Adrenal gland (tissue), 12 donors: ENCODE results near the gene PLA2G2F. TPM values are rescaled to one million over a fixed set of nuclear protein-coding genes. Genes with fewer than 3 reads are reported as not detected.
A peak's percentile ranks its signal among the peaks of the same experiment; 100 is the strongest.

Experiments
- DNase-seq, 7 donors: peaks; one replicate each; pipeline ENCODE4 v3.0.0-alpha.2; 2019 to 2020
- H3K27ac ChIP-seq, 5 donors: fragments of 200-600 bp; sonication (generic) in 4 of 5; 1 replicate in 3 of 5; 2 replicates in 2 of 5; pipeline versions ENCODE4 v1.5.1 to v1.8.0; 2016 to 2020; ENCODE audit warnings: mild to moderate bottlenecking in 1 of 5
- H3K27me3 ChIP-seq: fragments of 200-600 bp; 2 replicates; pipeline ENCODE4 v1.8.0; 2021
- H3K36me3 ChIP-seq, 2 donors: fragments of 200-600 bp; replicated peaks in 1 of 2; 1 replicate in 1 of 2; 2 replicates in 1 of 2; pipeline versions ENCODE4 v1.5.1 to v1.8.0; 2018 to 2022
- H3K4me1 ChIP-seq, 2 donors: fragments of 200-600 bp; replicated peaks in 1 of 2; 1 replicate in 1 of 2; 2 replicates in 1 of 2; pipeline versions ENCODE4 v1.5.1 to v1.8.0; 2018 to 2021
- H3K4me3 ChIP-seq, 4 donors: fragments of 200-600 bp; sonication (generic) in 3 of 4; one replicate each; pipeline ENCODE4 v1.5.1; 2016 to 2018
- H3K9me3 ChIP-seq, 3 donors: fragments of 200-600 bp; sonication (generic) in 1 of 3; replicated peaks in 1 of 3; 1 replicate in 2 of 3; 2 replicates in 1 of 3; pipeline versions ENCODE4 v1.5.1 to v1.8.0; 2016 to 2021
- CTCF ChIP-seq, 6 experiments: fragments of 450-650 bp in 4 of 6; fragments of 200-600 bp in 2 of 6; sonication (generic) in 1 of 6; IDR thresholded peaks; 1 replicate in 5 of 6; 2 replicates in 1 of 6; pipeline versions ENCODE4 v1.5.1 to v1.8.0; 2016 to 2021; ENCODE audit warnings: antibody characterized with exemption in 6 of 6, mild to moderate bottlenecking in 2 of 6, moderate library complexity in 1 of 6
- POLR2A ChIP-seq, 2 donors: fragments of 450-650 bp; IDR thresholded peaks; one replicate each; pipeline ENCODE4 v1.6.1; 2017; ENCODE audit warnings: antibody characterized with exemption in 2 of 2, mild to moderate bottlenecking in 2 of 2, moderate library complexity in 1 of 2
- WGBS, 4 donors: extraction: QIAGEN DNeasy Blood & Tissue Kit in 2 of 4; methylation state at CpG; one replicate each; pipeline versions ENCODE4 v1.1.5 to v1.1.7; 2013 to 2017; 5-methylcytosine and 5-hydroxymethylcytosine counted together
- intact Hi-C, 2 donors: fragments of 100-400 bp; cut with DNase I; formaldehyde crosslinking; loops; one replicate each; pipeline versions ENCODE4 v1.14.1 to v1.15.0; 2022 to 2023
- polyA plus RNA-seq, 3 donors: library from polyadenylated mRNA; stranded (reverse); fragments of 200-250 nt in 2 of 3; fragments of 350-450 nt in 1 of 3; fragmentation: Illumina TruSeq in 1 of 3; extraction: RNeasy Lipid Tissue Mini Kit (QIAGEN cat#74804) in 1 of 3; gene quantifications; one replicate each; pipeline ENCODE4 v1.2.3, GENCODE V29; 2013 to 2014
- total RNA-seq, 9 donors: library from RNA; depleted of rRNA in 4 of 9; stranded (reverse); fragments of >200 nt in 4 of 9; fragments of 120-200 nt in 1 of 9; fragmentation: NEBNext Ultra II Directional in 1 of 9; extraction: Animal tissue kit (Norgen Biotek cat#: 25700) in 1 of 9; gene quantifications; one replicate each; pipeline versions ENCODE4 v1.1.0 to v1.2.4, GENCODE V29; 2013 to 2023
- donor health status: healthy with polysubstance abuse.
- donor health status: Bipolar disorder and iron deficiency.
- donor health status: DM: yes; HTN: yes; CAD: no.
- donor health status: DM: no; HTN: no; CAD: no.
- donor health status: DM: no; HTN: no; CAD: no.
- donor health status: DM: yes; HTN: yes; CAD: no.

The PLA2G2F gene
- total and polyA plus RNA-seq, 12 donors: 0.08 TPM; not detected in 11

GRCh38 chr1:20107351-20107750 lies 31.8 kb upstream of the PLA2G2F start:
- H3K4me1 ChIP-seq: no peaks in the 10 kb centered on the region
- intact Hi-C loops: loop anchor here in 1 of 2 donors (10.0 kb wide), 1 partner anchor 87 kb away; no protein-coding TSS in a partner anchor
- 45 to 67% (median 57%) methylated on average over 3 to 4 of the region's 4 CpGs for WGBS, 4 donors

DNA sequence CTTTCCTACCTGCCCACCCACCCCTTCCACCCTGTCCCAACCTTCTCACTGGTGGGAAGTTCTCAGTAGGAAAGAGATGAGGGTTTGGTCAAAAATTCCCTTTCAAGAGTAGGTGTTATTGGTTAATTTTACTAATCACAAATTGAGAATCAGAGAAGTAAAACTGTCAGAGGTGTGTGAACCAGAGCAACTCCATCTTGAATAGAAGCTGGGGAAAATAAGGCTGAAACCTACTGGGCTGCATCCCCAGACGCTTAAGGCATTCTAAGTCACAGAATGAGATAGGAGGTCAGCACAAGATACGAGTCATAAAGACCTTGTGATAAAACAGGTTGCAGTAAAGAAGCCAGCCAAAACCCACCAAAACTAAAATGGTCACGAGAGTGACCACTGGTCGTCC lies 31.3 kb upstream of the PLA2G2F start:
- Histone ChIP-seq H3K36me3 (no peaks in the 10 kb centered on the region), H3K4me3 (no peak overlapping the region), H3K27me3 (no peaks in the 10 kb centered on the region), H3K9me3 (no peaks in the 10 kb centered on the region), H3K27ac (no peak overlapping the region), H3K4me1 (no peaks in the 10 kb centered on the region)
- TF ChIP-seq CTCF (IDR thresholded peaks at IDR 0.05) (no peak), POLR2A (IDR thresholded peaks at IDR 0.05) (no peak)
- no peak for DNase-seq
- WGBS, 4 donors: 57 to 65% (median 61%) methylated on average over 4 of the region's 4 CpGs
- intact Hi-C loops: loop anchor here in 1 of 2 donors (10.0 kb wide), 1 partner anchor 87 kb away; no protein-coding TSS in a partner anchor

More at GRCh38 chr1:20107351-20107750, 31.8 kb upstream of the PLA2G2F start:
- H3K9me3 ChIP-seq: no peaks in the 10 kb centered on the region
- H3K27me3 ChIP-seq: peaks cover 1% of the 10 kb centered on the region
- no peak for TF ChIP-seq POLR2A (IDR thresholded peaks at IDR 0.05)
- TF ChIP-seq CTCF (IDR thresholded peaks at IDR 0.05): no peak
- H3K4me3 ChIP-seq: no peak overlapping the region
- no peaks in the 10 kb centered on the region for H3K36me3 ChIP-seq
- no peak for DNase-seq
- no peak overlapping the region for H3K27ac ChIP-seq

GRCh38 chr1:20108366-20109123 lies 30.6 kb upstream of the PLA2G2F start:
- intact Hi-C loops: loop anchor here in 1 of 2 donors (10.0 kb wide), 1 partner anchor 86 kb away; no protein-coding TSS in a partner anchor
- no peaks in the 10 kb centered on the region for H3K4me1 ChIP-seq
- H3K27me3 ChIP-seq: no peaks in the 10 kb centered on the region
- H3K9me3 ChIP-seq: no peaks in the 10 kb centered on the region
- DNase-seq: peak in 5 of 7 donors; percentile 17 to 49 (median 29)
- 32 to 39% (median 34%) methylated on average over 5 of the region's 5 CpGs for WGBS, 4 donors
- H3K36me3 ChIP-seq: no peaks in the 10 kb centered on the region
- no peak overlapping the region for H3K4me3 ChIP-seq
- H3K27ac ChIP-seq: no peak overlapping the region
- TF ChIP-seq CTCF (IDR thresholded peaks at IDR 0.05) (no peak), POLR2A (IDR thresholded peaks at IDR 0.05) (no peak)

- no peaks in the 10 kb centered on the region for H3K4me1 ChIP-seq
These were observed 29.8 kb upstream of the PLA2G2F start for GRCh38 chr1:20109223-20109856.

More at GRCh38 chr1:20109223-20109856, 29.8 kb upstream of the PLA2G2F start:
- Histone ChIP-seq H3K36me3 (no peaks in the 10 kb centered on the region), H3K9me3 (no peaks in the 10 kb centered on the region), H3K27me3 (no peaks in the 10 kb centered on the region), H3K27ac (no peak overlapping the region), H3K4me3 (no peak overlapping the region)
- intact Hi-C loops: loop anchor here in 1 of 2 donors (10.0 kb wide), 1 partner anchor 85 kb away; no protein-coding TSS in a partner anchor
- DNase-seq: no peak
- WGBS, 4 donors: 48 to 67% (median 56%) methylated on average over 3 to 4 of the region's 4 CpGs
- TF ChIP-seq POLR2A (IDR thresholded peaks at IDR 0.05) (no peak), CTCF (IDR thresholded peaks at IDR 0.05) (no peak)
